Germinal center (tissue), 1 donor: ENCODE data around the gene KIAA0319L.

Experiments used
- DNase-seq: peaks from one replicate; pipeline ENCODE4 v3.0.0; 2012; ENCODE audit warnings: mixed read lengths, low spot score

Gene KIAA0319L

DNA sequence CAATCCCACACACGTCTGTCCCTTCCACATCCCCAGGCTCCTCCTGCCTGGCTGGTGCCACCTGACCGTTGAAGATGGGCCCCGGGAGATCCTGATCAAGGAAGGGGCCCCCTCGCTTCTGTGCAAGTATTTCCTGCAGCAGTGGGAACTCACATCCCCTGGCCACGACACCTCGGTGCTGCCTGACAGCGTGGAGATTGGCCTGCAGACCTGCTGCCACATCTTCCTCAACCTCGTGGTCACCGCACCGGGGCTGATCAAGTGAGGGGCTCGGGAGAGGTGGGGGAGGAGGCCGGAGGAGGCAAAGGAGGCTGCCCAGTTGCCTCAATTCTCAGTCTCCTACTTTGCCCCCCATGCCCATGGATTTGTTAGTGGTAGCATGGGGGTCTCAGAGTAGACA lies 6.0 kb upstream of the KIAA0319L start:
- DNase-seq: no peak

- no peak for DNase-seq
Observed at GRCh38 chr1:35561972-35562680, 4.9 kb upstream of the KIAA0319L start.

- DNase-seq: no peak
Observed at GRCh38 chr1:35561297-35561971, 4.2 kb upstream of the KIAA0319L start.

DNA sequence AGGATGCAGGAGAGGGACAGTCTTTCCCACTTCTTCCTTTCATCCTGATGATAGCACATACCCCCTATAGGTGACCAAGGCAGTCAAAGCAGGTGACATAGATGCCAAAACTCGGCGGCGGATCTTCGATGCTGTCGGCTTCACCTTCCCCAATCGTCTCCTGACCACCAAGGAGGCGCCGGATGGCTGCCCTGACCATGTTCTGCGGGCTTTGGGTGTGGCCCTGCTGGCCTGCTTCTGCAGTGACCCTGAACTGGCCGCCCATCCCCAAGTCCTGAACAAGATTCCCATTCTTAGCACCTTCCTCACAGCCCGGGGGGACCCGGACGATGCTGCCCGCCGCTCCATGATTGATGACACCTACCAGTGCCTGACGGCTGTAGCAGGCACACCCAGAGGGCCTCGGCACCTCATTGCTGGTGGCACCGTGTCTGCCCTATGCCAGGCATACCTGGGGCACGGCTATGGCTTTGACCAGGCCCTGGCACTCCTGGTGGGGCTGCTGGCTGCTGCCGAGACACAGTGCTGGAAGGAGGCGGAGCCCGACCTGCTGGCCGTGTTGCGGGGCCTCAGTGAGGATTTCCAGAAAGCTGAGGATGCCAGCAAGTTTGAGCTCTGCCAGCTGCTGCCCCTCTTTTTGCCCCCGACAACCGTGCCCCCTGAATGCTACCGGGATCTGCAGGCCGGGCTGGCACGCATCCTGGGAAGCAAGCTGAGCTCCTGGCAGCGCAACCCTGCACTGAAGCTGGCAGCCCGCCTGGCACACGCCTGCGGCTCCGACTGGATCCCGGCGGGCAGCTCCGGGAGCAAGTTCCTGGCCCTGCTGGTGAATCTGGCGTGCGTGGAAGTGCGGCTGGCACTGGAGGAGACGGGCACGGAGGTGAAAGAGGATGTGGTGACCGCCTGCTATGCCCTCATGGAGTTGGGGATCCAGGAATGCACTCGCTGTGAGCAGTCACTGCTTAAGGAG lies 3.3 kb upstream of the KIAA0319L start:
- no peak for DNase-seq

DNA sequence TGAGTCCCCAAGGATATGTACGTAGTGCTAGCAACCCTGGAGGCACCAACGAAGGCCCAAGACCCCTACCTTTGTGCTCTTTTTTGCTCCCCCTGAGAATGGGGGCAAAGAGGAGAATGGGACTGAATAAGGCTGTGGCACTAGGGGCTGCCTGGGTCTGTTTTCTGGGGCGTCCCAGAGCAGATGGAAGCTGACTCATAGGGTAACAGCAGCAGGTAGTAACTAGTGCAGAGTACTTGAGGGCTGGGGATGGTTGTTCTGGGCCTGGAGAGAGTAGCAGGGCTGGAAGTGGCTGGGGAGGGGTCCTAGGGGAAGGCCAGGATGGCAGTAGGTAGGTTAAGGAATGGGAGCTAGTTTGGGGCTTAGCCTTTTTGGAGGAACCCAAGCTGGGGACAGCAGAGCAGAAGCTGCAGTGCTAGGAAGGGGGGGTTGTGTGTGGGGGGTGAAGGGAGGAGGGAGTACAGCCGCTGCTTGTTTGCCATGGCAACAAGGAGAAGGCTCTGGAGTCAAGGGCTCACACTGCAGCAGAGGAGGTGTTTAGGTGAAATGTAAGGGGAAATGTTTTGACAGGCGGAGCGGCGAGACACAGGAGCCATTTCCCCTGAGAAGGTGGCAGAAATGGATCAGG lies 2.2 kb upstream of the KIAA0319L start:
- no peak for DNase-seq

- no peak for DNase-seq
Observed at GRCh38 chr1:35558374-35559316, 1.4 kb upstream of the KIAA0319L start.

GRCh38 chr1:35557611-35558373 lies 589 bp upstream of the KIAA0319L start, which contains the start of gene NCDN:
Gene NCDN, plus strand, starts transcription at chr1:35557799. Its CDS starts 392 bp downstream, at chr1:35558191.
- DNase-seq: peak; percentile 99

DNA sequence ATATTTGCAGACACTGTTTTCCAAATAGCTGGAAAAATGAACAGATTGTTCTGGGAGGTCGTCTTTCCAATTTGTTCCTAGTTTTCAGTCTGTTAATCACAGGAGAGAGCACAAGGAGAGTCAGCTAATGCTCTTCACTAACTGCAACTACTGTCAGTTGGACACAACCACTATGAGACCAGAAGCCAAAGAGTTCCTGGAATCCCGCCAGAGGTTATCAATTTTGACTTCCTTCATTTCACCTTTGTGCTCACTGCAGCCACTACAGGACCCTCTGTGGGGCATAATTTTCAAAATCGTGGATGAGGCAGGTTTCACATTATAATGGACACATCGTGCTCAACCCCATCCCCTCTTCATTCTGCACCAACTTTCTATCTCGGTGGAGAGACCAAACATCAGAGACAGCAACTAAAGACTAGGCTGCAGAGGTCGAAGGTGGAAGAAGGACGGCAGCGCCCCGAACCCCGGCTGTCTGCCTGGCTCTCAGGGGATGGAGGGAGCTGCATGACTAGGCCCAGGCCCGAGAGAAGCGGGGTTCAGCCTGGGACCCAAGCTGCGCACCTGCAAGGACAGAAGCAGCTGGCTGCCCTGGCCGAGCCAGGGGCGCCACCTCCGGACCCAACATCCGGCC lies 602 bp downstream of the KIAA0319L start:
- DNase-seq: peak; percentile 54

GRCh38 chr1:35555601-35556477 lies 1.4 kb downstream of the KIAA0319L start:
- DNase-seq: no peak

DNA sequence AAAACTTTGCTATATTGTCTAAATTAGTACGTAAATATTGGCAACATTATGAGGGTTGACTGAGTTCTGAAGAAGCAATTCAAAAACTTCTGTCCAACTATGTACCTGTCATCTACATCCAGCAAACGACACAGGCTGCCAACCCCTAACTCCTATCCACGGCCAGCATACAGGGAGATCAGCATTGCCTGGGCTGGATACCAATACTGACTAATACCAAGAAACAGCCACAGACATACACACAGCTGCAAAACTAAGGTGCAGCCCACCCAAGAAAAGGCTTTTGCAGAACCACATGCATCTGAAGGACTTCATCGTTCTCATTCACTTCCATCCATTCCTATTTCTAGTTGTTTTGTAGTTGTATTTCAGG lies 2.0 kb downstream of the KIAA0319L start:
- DNase-seq: no peak

DNA sequence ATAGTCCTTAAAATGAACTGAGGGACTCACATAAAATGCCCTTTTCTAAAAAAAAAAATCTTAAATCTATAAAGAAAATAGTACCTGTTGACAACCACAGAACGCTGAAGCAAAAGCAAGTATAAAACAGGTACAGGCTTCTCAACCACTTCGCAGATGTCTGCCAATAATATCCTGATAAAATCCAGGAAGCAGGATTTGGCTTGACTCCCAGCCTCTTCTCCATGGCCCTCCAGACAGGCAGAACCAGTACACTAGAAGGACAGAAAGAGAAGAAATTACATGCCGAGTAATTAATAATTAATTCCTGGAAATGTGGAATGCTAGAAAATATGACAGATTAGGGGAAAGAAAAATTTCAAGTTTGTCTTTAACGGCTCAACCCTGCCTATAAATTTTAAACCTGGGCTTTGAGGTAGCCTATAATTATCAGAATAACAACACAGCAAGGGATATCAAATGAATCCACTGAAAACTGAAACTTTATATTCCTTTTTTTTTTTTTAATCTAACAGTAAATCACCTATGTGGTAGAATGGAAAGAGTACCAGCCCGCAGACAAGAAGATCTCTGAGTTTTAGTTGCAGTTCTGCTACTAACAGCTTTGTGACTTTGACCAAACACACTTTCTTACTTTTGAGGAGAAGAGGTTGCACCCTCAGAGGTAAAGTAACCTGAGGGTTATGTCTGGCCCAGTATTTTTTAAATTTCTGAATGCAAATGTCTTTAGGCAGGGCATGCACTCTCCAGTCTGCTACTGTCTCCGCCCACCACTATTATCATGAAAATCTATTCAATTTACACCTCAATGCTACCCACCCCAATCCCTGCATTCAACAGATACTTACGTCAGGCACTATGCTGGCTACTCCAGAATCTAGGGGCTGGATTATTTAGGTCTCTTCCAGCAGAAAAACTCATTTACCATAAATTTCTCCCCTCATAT lies 2.7 kb downstream of the KIAA0319L start:
- DNase-seq: no peak

- no peak for DNase-seq
Observed at GRCh38 chr1:35553851-35554250, 3.4 kb downstream of the KIAA0319L start.

DNA sequence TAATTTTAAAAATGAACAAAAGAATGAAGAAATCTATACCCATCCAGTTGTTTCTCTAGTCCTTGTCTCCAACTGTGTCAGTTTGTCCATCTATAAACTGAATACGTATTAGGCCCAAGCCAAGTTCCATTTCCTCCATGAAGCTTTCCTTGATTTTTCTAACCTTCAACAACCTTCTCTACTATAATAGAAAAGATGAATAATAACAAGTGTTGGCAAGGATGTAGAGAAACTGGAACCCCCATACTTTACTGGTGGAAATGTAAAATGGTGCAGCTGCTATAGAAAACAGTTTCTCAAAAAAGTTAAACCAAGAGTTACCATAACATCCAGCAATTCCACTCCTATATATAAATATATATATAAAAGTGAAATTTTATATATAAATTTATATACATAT lies 10.6 kb downstream of the KIAA0319L start:
- DNase-seq: no peak

GRCh38 chr1:35544976-35545375 lies 12.2 kb downstream of the KIAA0319L start:
- DNase-seq: peak; percentile 46

DNA sequence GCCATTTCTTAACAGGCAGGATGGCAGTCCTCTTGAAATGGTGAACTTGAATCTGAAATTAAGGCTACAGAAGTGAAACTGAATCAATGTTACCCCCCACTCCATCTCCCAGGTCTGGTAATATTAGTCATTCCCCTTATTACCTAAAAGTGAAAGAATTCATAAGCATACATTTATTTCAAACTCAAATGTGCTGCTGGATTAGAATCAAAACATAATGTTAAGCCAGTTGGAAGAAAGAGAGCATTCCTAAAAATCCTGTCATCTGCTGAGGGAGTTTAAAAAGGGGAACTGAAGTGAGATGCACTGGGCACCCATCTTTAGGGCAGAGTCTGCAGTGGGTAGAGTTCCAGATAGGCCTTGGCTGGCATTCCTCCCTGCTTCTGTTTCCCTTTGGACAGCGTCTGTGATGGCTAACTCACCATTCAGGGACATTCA lies 17.4 kb downstream of the KIAA0319L start:
- DNase-seq: no peak

DNA sequence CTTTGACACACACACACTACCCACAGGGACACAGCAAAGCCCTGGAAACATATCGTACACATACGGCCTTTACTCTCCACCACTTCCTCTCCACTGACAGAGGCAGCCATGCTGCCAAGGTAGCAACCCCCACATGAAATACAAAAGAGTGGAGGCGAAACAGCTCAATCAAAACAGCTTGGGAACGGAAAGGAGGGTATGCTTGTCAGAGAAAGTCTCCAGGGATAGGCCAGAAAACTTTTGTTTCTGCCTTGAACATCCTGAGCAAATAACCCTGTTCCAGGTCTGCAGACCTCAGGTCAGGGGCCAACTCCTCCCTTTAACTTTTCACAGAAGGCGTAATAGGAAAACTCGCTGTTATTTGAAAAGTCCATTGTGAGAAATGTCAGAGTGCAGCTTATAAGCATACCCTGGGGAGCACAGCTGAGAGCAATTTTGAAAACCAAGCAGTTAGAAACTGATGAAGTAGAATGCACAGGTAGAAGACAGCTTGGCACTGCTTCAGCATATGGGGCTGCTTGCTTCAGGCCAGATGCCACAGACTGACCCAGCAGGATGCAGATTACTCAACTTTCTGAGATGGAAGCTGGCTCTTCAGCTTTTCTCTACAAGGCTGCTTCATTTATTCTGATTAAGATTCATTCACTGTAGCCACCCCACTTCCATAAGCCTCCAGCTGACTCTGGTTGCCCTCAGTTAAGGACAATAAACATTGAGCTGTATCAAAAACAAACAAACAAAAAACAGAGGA lies 18.0 kb downstream of the KIAA0319L start:
- no peak for DNase-seq

DNA sequence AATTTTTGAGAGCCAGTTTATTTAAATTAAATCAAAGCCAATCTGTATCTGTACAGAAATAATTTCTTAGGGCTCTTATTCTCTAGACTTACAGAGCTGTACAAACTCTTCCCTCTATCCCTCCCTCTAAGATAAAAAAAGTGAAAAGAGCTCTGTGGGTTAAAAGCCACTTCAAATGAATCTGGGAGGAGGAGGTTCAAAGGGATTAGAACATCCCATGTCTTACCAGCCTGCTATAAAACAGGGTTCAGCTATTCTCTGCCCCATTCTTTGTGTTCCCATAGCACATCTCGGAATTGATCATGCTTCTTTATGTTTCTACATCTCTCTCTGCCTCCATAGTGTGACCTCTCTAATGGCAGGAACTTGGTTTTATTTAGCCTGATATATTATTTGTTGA lies 19.4 kb downstream of the KIAA0319L start:
- no peak for DNase-seq
